HepG2 (cell line): ENCODE measurements around the gene ECPAS. TPM values are rescaled to one million over a fixed set of nuclear protein-coding genes. Genes with fewer than 3 reads are reported as not detected.

ENCODE experiments used
- ARID5B ChIP-seq: IDR thresholded peaks from 2 replicates; pipeline ENCODE4 v1.4.0; 2020; ENCODE audit warnings: mild to moderate bottlenecking, missing genetic modification reagents
- CSRNP2 ChIP-seq: sonication (generic); formaldehyde crosslinking; conservative IDR thresholded peaks from 2 replicates; pipeline ENCODE4 v1.8.0; 2022; ENCODE audit warnings: low read depth, missing genetic modification reagents
- E2F2 ChIP-seq: sonication (generic); formaldehyde crosslinking; IDR thresholded peaks from 2 replicates; pipeline ENCODE4 v1.4.0; 2020; ENCODE audit warnings: missing genetic modification reagents, borderline replicate concordance
- FOXP1 ChIP-seq, 2 experiments: fragments of 450-650 bp in 1 of 2; IDR thresholded peaks; 2 replicates each; pipeline ENCODE4 v1.6.1; 2017 to 2018; ENCODE audit warnings: antibody characterized with exemption in 1 of 2
- HNF1A ChIP-seq, 2 experiments: sonication (generic) in 1 of 2; formaldehyde crosslinking in 1 of 2; IDR thresholded peaks; 2 replicates each; pipeline versions ENCODE4 v1.4.0 to v1.6.1; 2016 to 2020; ENCODE audit warnings: borderline replicate concordance in 1 of 2, low read depth in 1 of 2, mild to moderate bottlenecking in 1 of 2, missing genetic modification reagents in 1 of 2
- JDP2 ChIP-seq: sonication (generic); formaldehyde crosslinking; IDR thresholded peaks from 2 replicates; pipeline ENCODE4 v1.8.1; 2022; ENCODE audit warnings: missing genetic modification reagents, borderline replicate concordance
- THAP9 ChIP-seq: sonication (generic); formaldehyde crosslinking; IDR thresholded peaks from 2 replicates; pipeline ENCODE4; 2020; ENCODE audit warnings: missing genetic modification reagents, mild to moderate bottlenecking, borderline replicate concordance
- ZNF510 ChIP-seq: sonication (generic); formaldehyde crosslinking; IDR thresholded peaks from 2 replicates; pipeline ENCODE4 v1.4.0; 2020; ENCODE audit warnings: low read depth, mild to moderate bottlenecking, missing genetic modification reagents
- ZNF746 ChIP-seq: sonication (generic); formaldehyde crosslinking; IDR thresholded peaks from 2 replicates; pipeline ENCODE4 v1.8.0; 2022; ENCODE audit warnings: mild to moderate bottlenecking, missing genetic modification reagents
- ZNF773 ChIP-seq: sonication (generic); formaldehyde crosslinking; IDR thresholded peaks from 2 replicates; pipeline ENCODE4 v1.4.0; 2020; ENCODE audit warnings: missing genetic modification reagents, borderline replicate concordance
- polyA plus RNA-seq, 8 experiments: library from polyadenylated mRNA; depleted of rRNA in 3 of 8; stranded (reverse) in 7 of 8; unstranded in 1 of 8; fragments of >200 nt; fragmentation: Illumina TruSeq in 4 of 8; extraction: Trizol in 4 of 8; gene quantifications; 2 replicates each; pipeline versions ENCODE4 v1.2.1 to v1.2.3, GENCODE V29; 2011 to 2016; ENCODE audit warnings: low read depth in 4 of 8, missing spikeins in 1 of 8, mixed read lengths in 1 of 8; ENCODE audit not compliant: insufficient read depth in 1 of 8
- total RNA-seq, 5 experiments: library from RNA; depleted of rRNA; stranded (reverse); fragments of >200 nt; fragmentation: Illumina TruSeq; extraction: Trizol; gene quantifications; 2 replicates each; pipeline ENCODE4 v1.2.3, GENCODE V29; 2016; ENCODE audit warnings: low read depth in 1 of 5

ECPAS gene
- total and polyA plus RNA-seq, 2 of the 13 experiments (the other 11 are each of a cell fraction or from before 2014, with no cell fraction given) = 35.3 to 58.0 TPM

- no peak for TF ChIP-seq ZNF510 (CRISPR knock-in tag)
- TF ChIP-seq FOXP1 (IDR thresholded peaks at IDR 0.05) = peak; percentile 55; the same call in 1 of the 2 replicates
- peak; percentile 95 for TF ChIP-seq FOXP1 (CRISPR knock-in tag; IDR thresholded peaks at IDR 0.05)
- no peak for TF ChIP-seq E2F2 (CRISPR knock-in tag)
- TF ChIP-seq CSRNP2 (CRISPR knock-in tag) = no peak
- peak; percentile 92 for TF ChIP-seq HNF1A (IDR thresholded peaks at IDR 0.05; ENCODE audit: low read depth)
- TF ChIP-seq HNF1A (CRISPR knock-in tag; IDR thresholded peaks at IDR 0.05; ENCODE audit: borderline replicate concordance) = peak; percentile 87; the same call in 1 of the 2 replicates
- TF ChIP-seq THAP9 (CRISPR knock-in tag) = no peak
- peak; percentile 99 for TF ChIP-seq ARID5B (CRISPR knock-in tag)
- TF ChIP-seq ZNF746 = no peak
- TF ChIP-seq JDP2 (CRISPR knock-in tag) = no peak
- TF ChIP-seq ZNF773 = no peak
These were observed 134.4 kb downstream of the ECPAS start (continued) for GRCh38 chr9:111349766-111350165.
